NCI-H187 (cell line): Measurements from ENCODE around the gene TFPI2.
"Not testable (repeated sequence)": the region's sequence is repeated elsewhere in the genome, so short reads cannot be mapped to it uniquely, and the experiment has no call there.

Experiments used
- DNase-seq, 2 experiments: peaks; one replicate each; lab custom pipeline; 2025; lab: John Stamatoyannopoulos, UW

TFPI2 gene

GRCh38 chr7:93890464-93891068 is at the start of gene TFPI2:
TFPI2 (minus strand) TSS chr7:93890753; CDS start chr7:93890678, 75 bp downstream.
- DNase-seq, result no peak

- DNase-seq, result no peak
Observed at GRCh38 chr7:93938293-93938692, 47.7 kb upstream of the TFPI2 start.

- no peak for DNase-seq
Observed at GRCh38 chr7:93937818-93938217, 47.3 kb upstream of the TFPI2 start.

- DNase-seq, result no peak
Observed at GRCh38 chr7:93935102-93935501, 44.5 kb upstream of the TFPI2 start.

GRCh38 chr7:93933156-93933555 is 42.6 kb upstream of the TFPI2 start:
- no peak for DNase-seq

- DNase-seq, result no peak
Observed at GRCh38 chr7:93931655-93932054, 41.1 kb upstream of the TFPI2 start.

- no peak for DNase-seq
Observed at GRCh38 chr7:93927585-93927984, 37.0 kb upstream of the TFPI2 start.

GRCh38 chr7:93926800-93927199 is 36.2 kb upstream of the TFPI2 start:
- DNase-seq, result no peak

- DNase-seq, result no peak
Observed at GRCh38 chr7:93923942-93924341, 33.4 kb upstream of the TFPI2 start.

- DNase-seq, result no peak
Observed at GRCh38 chr7:93923296-93923695, 32.7 kb upstream of the TFPI2 start.

- DNase-seq, result no peak
Observed at GRCh38 chr7:93921607-93922566, 31.3 kb upstream of the TFPI2 start, which contains the start of gene GNG11. GNG11 (plus strand) TSS chr7:93921735; CDS start chr7:93922138, 403 bp downstream.

- no peak for DNase-seq
Observed at GRCh38 chr7:93921186-93921585, 30.6 kb upstream of the TFPI2 start.

GRCh38 chr7:93920496-93921182 is 30.1 kb upstream of the TFPI2 start:
- DNase-seq, result no peak

GRCh38 chr7:93916315-93916714 is 25.8 kb upstream of the TFPI2 start:
- not testable (repeated sequence) for DNase-seq

- DNase-seq, result not testable (repeated sequence)
Observed at GRCh38 chr7:93915888-93916287, 25.3 kb upstream of the TFPI2 start.

GRCh38 chr7:93915206-93915842 is 24.8 kb upstream of the TFPI2 start:
- not testable (repeated sequence) for DNase-seq

GRCh38 chr7:93914581-93915066 is 24.1 kb upstream of the TFPI2 start:
- no peak for DNase-seq

- DNase-seq, result no peak
Observed at GRCh38 chr7:93913197-93913596, 22.6 kb upstream of the TFPI2 start.

- DNase-seq, result not testable (repeated sequence)
Observed at GRCh38 chr7:93911661-93912060, 21.1 kb upstream of the TFPI2 start.

GRCh38 chr7:93911242-93911641 is 20.7 kb upstream of the TFPI2 start:
- not testable (repeated sequence) for DNase-seq

- DNase-seq, result no peak
Observed at GRCh38 chr7:93910076-93910994, 19.8 kb upstream of the TFPI2 start.
